ENCODE measurements around the gene LUM.

Gene LUM

DNA sequence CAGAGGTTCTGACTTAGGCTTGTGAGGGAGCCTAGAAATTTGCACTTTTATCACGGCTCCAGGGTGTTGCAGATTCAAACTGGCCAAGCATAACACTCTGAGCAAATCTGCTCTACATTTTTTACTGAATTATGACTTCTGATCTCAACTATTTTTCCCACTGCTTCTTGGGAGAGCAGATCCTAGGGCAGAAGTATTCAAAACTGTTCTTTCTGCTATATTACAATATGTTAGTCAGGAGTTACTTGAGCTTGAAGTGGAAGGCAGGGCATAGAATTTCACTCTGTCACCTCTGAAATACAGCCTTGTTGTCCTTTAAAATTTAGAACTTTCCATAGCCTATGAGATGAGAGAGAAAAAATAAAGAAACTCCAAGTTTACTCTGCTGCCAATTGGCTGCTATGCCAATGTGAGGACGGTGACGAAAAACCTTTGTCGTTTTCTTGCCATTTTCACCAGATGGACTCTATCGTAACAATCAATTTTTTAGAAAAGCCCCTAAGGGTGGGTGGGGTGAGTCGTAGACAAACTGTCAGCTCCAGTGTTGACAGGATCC lies 37.1 kb downstream of the LUM start:
- DNase-seq: no peak

DNA sequence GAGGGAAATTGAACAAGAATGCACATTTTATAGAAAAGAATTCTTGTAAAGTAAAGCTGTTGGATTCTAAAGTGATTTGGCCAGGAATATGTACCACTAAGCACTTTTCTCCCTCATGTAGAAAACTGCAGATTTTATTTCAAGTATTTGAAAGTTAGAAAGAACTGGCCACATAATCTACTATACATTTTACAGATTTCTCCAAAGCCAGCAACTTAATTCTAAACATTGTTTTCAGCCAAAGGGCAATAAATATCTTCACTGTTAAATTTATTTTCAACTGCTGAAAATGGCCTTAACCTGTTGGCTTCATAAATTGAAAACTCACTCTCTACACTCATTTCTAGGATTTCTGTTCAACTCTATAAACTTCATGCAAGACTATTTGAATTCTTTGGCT lies 37.9 kb downstream of the LUM start:
- no peak for DNase-seq

DNA sequence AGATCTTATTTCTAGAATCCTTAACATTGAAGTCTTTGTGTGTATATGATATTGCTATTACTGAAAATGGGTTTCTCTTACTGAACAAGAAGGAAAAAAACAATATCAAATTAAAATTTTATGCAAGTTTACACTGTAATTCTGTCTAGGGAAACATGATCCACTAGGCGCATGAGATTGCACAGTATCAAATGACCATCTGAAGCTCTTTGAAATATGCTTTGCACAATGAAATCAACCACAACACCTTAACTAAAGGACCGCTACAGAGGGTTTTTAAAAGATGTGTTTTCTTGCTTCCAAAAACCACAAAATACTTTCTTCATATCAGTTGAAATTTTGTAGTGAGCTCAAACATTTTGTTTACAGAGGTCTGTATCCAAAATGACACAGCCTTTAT lies 38.4 kb downstream of the LUM start:
- DNase-seq: no peak

DNA sequence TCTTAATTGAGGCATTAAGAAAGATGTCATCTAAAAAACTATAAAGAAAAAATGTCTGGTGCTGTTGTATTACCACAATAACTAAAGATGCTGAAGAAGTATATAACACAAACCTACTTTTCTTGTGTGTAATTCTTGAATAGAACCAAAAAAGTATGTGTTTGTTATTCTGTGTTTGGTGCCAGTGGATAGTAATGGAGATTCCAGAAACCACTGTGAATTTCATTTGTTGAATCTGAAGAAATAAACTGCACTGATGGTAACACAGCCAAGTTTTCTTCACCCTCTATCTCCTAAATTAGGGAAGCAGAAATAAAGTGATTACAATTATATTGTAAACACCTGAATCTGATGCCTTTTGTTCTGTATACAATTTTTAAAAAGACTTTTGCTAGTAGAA lies 40.4 kb downstream of the LUM start:
- DNase-seq: no peak

DNA sequence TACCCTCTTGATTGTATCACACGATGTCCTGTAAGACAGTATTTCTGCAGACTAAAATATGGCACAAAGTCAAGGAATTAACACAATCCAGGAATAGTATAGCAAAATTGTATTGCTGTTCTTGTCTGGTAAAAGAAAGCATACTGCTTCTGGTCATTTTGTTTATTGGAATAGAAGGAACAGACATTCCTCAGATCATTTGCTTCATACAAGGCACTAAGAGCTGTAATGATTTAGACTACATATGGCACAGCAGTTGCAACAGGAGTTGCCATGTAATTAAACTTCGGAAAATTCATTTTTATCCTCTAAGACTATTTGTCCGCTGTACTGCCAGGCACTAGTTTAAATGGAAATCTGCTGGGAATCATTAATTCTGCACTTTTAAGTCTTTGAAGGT lies 45.9 kb downstream of the LUM start:
- DNase-seq: no peak

DNA sequence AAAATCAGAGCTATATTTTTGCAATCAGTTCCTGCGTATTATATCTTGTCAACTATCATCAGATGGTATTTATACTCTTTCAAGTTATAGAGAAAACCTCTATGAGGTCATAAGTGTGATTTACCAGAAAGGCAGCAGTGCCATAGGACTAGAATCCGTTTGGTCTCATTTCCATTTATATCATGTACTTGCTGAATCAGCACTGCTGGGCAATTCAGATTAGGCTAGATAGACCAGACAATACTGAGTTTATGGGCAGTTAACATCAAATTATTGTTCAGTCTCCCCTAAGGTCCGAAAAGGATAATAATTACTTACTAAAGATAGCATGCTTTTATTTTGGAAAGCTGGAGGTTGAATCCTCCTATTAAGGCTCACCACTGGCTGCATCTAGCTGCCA lies 46.7 kb downstream of the LUM start:
- no peak for DNase-seq

DNA sequence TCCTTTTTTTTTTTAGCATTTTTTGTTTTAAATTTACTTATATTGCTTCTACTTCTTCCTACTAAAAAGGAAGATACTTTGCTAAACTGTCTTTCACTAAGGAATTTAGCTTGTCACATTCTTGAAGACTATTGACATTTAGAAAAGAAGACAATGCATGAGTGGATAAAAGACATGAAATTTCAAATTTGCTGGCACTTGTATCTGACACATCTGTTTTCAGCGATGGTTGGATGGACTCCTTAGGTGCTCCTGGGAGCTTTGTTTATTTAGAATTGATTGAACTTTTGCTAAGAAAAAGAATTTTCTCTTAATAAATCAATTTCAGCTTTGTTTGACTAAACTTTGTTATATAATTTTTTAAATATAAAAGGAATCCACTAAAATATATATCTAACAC lies 50.2 kb downstream of the LUM start:
- DNase-seq: no peak

DNA sequence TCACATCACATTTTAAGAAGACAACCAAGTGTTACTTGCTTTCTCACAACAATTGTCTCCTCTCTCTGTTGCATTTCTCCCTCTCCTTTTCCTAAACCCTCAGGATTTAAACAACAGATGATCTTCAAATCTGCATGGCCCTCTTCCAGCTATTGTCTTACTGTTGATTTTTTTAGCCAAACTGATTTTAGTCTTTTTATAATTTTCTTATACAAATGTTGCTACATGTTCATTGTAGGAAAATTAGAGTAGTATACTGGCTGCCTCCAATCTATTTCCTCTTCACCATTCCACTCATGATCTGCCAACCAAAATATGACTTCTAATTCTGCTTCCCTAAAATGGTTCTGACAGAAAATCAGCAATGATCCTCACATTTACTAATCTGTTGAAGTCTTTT lies 52.1 kb downstream of the LUM start:
- no peak for DNase-seq

DNA sequence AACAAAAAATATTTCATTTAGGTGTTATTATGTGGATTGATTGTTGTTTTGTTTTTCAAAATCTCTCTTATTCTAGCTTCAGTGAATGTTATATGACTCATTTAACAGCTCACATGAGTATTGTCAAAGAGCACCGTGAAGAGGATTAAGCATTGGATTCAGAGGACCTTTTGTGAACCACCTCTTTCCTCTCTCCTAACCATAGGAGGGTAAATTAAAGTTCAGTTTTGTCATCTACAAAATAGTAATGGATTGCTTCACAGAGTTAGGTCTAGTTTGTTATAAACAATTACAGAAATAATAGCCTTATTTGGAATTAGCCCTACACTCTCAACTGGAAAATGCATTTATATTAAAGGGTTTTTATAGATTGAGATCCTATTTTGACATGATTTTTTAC lies 52.5 kb downstream of the LUM start:
- DNase-seq: no peak

DNA sequence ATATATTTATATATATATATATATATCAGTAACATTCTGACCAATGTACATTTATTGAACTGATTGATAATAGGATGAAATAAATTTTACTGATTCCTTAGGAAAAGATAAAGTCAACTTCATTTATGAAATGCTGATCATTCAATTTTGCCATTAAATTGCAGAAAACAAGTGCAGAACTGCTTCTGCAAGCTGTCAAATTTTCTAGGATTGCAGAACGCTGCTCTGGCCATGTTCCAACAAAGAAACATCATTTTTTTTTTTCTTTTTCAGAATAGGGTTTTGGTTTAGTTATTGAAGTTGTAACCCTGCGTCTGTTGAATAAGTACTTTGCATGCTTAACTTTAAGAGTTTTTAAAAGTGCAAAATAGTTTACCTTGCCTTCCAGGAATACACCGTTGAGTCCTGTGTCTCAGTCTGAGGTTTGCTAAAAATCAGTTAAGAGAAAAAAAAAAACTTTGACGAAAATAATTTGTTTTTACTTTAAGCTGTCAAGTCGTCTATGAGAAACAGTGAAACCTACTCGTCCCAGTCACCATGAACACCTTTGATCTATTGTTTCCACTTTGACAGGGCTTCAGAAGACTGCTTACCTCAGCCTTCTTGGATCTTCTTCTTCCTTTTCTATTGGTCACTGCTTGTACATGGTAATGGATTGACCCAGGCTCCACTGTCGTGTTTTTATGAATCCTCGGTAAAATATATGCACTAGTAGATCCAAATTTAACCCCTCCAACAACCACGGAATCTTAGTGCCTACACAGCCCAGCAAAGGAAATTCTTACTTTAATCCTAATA lies 53.7 kb downstream of the LUM start, which contains the start of gene KERA:
KERA (minus strand) TSS at position 657 of the 798 bp plus-strand sequence. CDS start 1,743 bp downstream, outside the sequence.
- no peak for DNase-seq

DNA sequence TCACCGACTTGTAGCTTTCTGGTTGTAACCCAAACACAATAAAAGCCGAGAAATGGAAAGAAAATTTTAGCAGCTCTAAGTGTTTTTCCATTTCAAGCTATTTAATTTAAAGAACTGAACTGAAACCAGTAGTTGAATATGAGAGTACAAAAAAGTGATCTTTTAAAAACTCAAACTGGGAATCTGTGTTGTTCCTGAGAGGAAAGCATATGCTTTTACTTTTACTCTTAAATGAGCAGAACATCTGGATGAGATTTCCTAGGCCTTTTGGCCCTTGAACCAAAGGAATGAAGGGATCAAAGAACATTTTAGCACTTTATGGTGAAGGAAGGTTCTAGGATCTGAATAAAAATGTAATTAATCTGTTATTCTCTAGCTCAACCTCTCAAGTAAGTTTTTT lies 54.8 kb downstream of the LUM start:
- DNase-seq: no peak

DNA sequence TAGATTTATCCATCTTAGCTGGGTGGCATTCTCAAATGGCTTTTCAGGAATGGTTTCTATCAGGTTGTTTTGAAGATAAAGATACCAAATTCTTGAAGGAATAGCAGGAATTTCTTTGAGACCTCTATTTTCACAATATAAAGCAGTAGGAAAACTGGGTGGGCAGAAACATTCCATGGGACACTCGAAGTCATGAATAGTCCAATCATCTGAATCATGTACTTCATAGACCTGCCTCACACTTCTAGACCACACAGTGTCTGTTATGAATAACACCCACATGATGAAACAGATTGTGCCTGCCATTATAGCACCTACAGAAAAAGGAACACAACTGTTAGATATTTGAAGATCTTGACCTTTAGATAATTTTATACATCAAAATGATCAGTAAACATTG lies 55.3 kb downstream of the LUM start:
- DNase-seq: no peak

DNA sequence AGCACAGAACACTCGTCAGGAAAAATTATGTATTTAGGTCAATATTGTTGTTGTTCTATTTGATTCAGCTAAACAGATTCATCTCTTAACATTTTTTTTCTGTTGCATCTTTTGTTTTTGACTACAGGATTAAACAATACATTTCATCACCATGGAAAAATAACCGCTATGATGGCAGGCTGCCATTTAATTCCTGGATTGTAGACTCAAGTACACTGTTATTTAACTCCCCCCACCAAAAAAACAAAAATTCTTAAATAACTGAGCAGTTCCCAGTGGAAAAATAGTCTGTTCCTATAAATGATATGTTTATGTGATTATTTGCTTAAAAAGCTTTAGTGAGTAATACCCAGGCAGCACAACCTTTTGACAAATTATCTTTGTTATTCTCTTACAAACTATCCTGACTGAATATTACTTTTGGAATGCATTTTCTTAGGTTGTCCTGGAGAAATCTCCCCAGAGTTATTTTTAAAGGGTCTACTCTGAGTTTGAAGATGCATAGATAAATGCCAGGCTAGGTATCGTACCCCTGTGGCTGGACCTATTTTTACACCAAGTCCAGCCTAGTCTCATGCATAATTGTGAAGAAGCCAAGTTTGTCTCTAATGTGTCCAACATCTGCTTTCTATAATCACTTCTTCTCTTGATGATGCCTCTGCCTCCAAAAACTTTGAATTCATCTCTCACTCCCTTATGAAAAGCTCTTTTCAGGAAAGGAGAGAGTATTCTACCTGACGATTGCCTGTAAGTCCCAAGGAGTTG lies 57.2 kb downstream of the LUM start:
- DNase-seq: no peak

All from CD4-positive, alpha-beta T cell treated with Interleukin-17A for 4 hours (primary cell).